Measurements from ENCODE around the gene RBM15B. TPM values are rescaled to one million over a fixed set of nuclear protein-coding genes. Genes with fewer than 3 reads are reported as not detected.

The RBM15B gene
- total and polyA plus RNA-seq, 2 experiments from 2014 or later: 16.3 to 57.9 TPM

GRCh38 chr3:51393564-51393963 lies 2.5 kb downstream of the RBM15B start (continued):
- no peak for TF ChIP-seq STAT1 (IDR thresholded peaks at IDR 0.05; ENCODE audit: unreplicated experiment)
- TF ChIP-seq NANOG (IDR thresholded peaks at IDR 0.05; ENCODE audit: borderline replicate concordance): no peak
- TF ChIP-seq EZH2phosphoT487 (IDR thresholded peaks at IDR 0.05; ENCODE audit: unreplicated experiment): no peak
- TF ChIP-seq CREB1 (CRISPR knock-in tag; IDR thresholded peaks at IDR 0.05; ENCODE audit: low read depth): no peak
- TF ChIP-seq REST (IDR thresholded peaks at IDR 0.05; ENCODE audit: unreplicated experiment): no peak
- TF ChIP-seq EZH2 (IDR thresholded peaks at IDR 0.05; ENCODE audit: low read depth, unreplicated experiment): no peak

GRCh38 chr3:51394541-51394940 lies 3.5 kb downstream of the RBM15B start:
- Histone ChIP-seq H3K36me3 (ENCODE audit: insufficient read depth) (peaks cover 20% of the 10 kb centered on the region), H3F3A (replicated peaks; ENCODE audit: low read depth) (peaks cover 21% of the 10 kb centered on the region), H3K4me3 (no peak overlapping the region), H3K27ac (ENCODE audit: low read depth) (no peak overlapping the region), H2AFZ (no peak overlapping the region), H3K27me3 (ENCODE audit: insufficient read depth) (no peaks in the 10 kb centered on the region), H3K4me2 (peak overlapping the region; percentile 32; the same call in 1 of the 2 replicates), H3K9me2 (ENCODE audit: insufficient read depth) (no peaks in the 10 kb centered on the region), H3K79me2 (replicated peaks; ENCODE audit: insufficient read depth) (peaks cover 45% of the 10 kb centered on the region), H3K4me1 (ENCODE audit: insufficient read depth) (peaks cover 16% of the 10 kb centered on the region), H4K20me1 (replicated peaks; ENCODE audit: insufficient read depth) (peaks cover 33% of the 10 kb centered on the region)
- TF ChIP-seq ZNF114 (CRISPR knock-in tag; IDR thresholded peaks at IDR 0.05) (no peak), EZH2 (IDR thresholded peaks at IDR 0.05; ENCODE audit: low read depth, unreplicated experiment) (no peak)
- ATAC-seq (no peak), DNase-seq (ENCODE audit: low spot score) (no peak)
- Mint-ChIP-seq H3K4me1 (peaks cover 37% of the 10 kb centered on the region), H3K27me3 (ENCODE audit: insufficient read depth, low read depth, poor library complexity) (peaks cover 18% of the 10 kb centered on the region), H3K4me3 (peak overlapping the region; percentile 85; the same call in 1 of the 3 replicates), H3K36me3 (ENCODE audit: low read depth) (peaks cover 69% of the 10 kb centered on the region), H3K9me3 (peaks cover 20% of the 10 kb centered on the region; the same call in 2 of the 3 replicates), H3K27ac (no peak overlapping the region)

- H3F3A ChIP-seq (replicated peaks; ENCODE audit: low read depth): peaks cover 9% of the 10 kb centered on the region
- no peak for DNase-seq (ENCODE audit: low spot score)
- peaks cover 27% of the 10 kb centered on the region for H4K20me1 ChIP-seq (replicated peaks; ENCODE audit: insufficient read depth)
- H3K4me3 ChIP-seq: no peak overlapping the region
- Mint-ChIP-seq H3K9me3 (peaks cover 20% of the 10 kb centered on the region; the same call in 2 of the 3 replicates), H3K4me1 (peaks cover 31% of the 10 kb centered on the region), H3K27ac (peak overlapping the region; percentile 10; the same call in 1 of the 2 replicates), H3K36me3 (ENCODE audit: low read depth) (peaks cover 58% of the 10 kb centered on the region), H3K4me3 (peak overlapping the region; percentile 20; the same call in 1 of the 3 replicates), H3K27me3 (ENCODE audit: insufficient read depth, low read depth, poor library complexity) (peaks cover 18% of the 10 kb centered on the region)
- H3K27me3 ChIP-seq (ENCODE audit: insufficient read depth): no peaks in the 10 kb centered on the region
- H3K9me2 ChIP-seq (ENCODE audit: insufficient read depth): no peaks in the 10 kb centered on the region
- H3K4me1 ChIP-seq (ENCODE audit: insufficient read depth): peaks cover 14% of the 10 kb centered on the region
- H3K4me2 ChIP-seq: no peak overlapping the region
- H3K79me2 ChIP-seq (replicated peaks; ENCODE audit: insufficient read depth): peaks cover 45% of the 10 kb centered on the region
- H2AFZ ChIP-seq: no peak overlapping the region
- H3K36me3 ChIP-seq (ENCODE audit: insufficient read depth): peaks cover 15% of the 10 kb centered on the region
- ATAC-seq: no peak
- H3K27ac ChIP-seq (ENCODE audit: low read depth): no peak overlapping the region
- TF ChIP-seq JUNB (IDR thresholded peaks at IDR 0.05; ENCODE audit: unreplicated experiment) (no peak), REST (IDR thresholded peaks at IDR 0.05; ENCODE audit: unreplicated experiment) (no peak), EZH2phosphoT487 (IDR thresholded peaks at IDR 0.05; ENCODE audit: unreplicated experiment) (no peak)
These were observed 4.6 kb downstream of the RBM15B start for GRCh38 chr3:51395493-51396213.
